GM12878 (cell line): ENCODE data around the gene GABRB2.

ENCODE experiments used
- CEBPB ChIP-seq, 2 experiments: fragments of 150-350 bp in 1 of 2; IDR thresholded peaks; 2 replicates each; pipeline ENCODE4 v1.6.1; 2012 to 2014; ENCODE audit warnings: low read depth in 2 of 2, low read length in 2 of 2, borderline replicate concordance in 1 of 2, inconsistent platforms in 1 of 2
- CTCF ChIP-seq, 3 experiments: IDR thresholded peaks in 2 of 3; conservative IDR thresholded peaks in 1 of 3; 2 replicates each; pipeline ENCODE4 v1.5.1; 2011; ENCODE audit warnings: low read depth in 3 of 3, low read length in 3 of 3, mild to moderate bottlenecking in 3 of 3, control low read depth in 2 of 3, moderate library complexity in 2 of 3, inconsistent platforms in 1 of 3, mixed read lengths in 1 of 3; ENCODE audit not compliant: control insufficient read depth in 2 of 3, insufficient read depth in 1 of 3; ENCODE audit errors: extremely low read depth in 1 of 3
- IRF4 ChIP-seq: IDR thresholded peaks from 2 replicates; pipeline ENCODE4 v1.6.1; 2011; ENCODE audit warnings: low read depth, low read length
- TAF1 ChIP-seq: IDR thresholded peaks from 2 replicates; pipeline ENCODE4 v1.6.1; 2011; ENCODE audit warnings: mild to moderate bottlenecking, low read depth, low read length, borderline replicate concordance
- TF ChIP-seq, protein P1 (sequence below): IDR thresholded peaks from 2 replicates; pipeline ENCODE4 v1.6.1; 2011; ENCODE audit warnings: borderline replicate concordance, low read depth, mild to moderate bottlenecking, moderate library complexity, mixed read lengths, low read length; ENCODE audit not compliant: insufficient read depth; ENCODE audit errors: extremely low read length
- TF ChIP-seq, protein P2 (sequence below): fragments of 450-650 bp; formaldehyde crosslinking; IDR thresholded peaks from 2 replicates; pipeline ENCODE4 v1.5.0; 2022; ENCODE audit warnings: mild to moderate bottlenecking, missing genetic modification characterization

DNA sequence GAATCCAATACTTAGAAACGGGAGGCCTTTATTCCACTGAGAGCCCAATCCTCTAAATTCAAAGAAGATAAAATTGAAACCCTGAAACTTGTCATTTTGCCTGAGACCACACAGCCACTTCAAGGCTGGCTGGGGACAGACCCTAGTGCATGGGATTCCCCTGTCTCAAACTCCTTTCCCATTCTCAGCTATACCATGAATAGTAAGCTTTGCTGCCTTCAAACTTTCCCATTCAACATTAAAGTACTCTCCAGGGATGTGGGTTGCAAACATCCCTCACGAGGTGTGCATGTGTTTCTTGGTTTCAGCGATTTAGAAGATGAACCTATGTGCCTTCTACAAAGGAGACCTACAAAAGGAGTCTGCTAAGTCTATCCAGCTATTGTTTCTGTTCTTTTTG, 64.6 kb downstream of the GABRB2 start:
- no peak for TF ChIP-seq TAF1
- TF ChIP-seq, protein P1, sequence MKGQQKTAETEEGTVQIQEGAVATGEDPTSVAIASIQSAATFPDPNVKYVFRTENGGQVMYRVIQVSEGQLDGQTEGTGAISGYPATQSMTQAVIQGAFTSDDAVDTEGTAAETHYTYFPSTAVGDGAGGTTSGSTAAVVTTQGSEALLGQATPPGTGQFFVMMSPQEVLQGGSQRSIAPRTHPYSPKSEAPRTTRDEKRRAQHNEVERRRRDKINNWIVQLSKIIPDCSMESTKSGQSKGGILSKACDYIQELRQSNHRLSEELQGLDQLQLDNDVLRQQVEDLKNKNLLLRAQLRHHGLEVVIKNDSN, result no peak
- TF ChIP-seq, protein P2, sequence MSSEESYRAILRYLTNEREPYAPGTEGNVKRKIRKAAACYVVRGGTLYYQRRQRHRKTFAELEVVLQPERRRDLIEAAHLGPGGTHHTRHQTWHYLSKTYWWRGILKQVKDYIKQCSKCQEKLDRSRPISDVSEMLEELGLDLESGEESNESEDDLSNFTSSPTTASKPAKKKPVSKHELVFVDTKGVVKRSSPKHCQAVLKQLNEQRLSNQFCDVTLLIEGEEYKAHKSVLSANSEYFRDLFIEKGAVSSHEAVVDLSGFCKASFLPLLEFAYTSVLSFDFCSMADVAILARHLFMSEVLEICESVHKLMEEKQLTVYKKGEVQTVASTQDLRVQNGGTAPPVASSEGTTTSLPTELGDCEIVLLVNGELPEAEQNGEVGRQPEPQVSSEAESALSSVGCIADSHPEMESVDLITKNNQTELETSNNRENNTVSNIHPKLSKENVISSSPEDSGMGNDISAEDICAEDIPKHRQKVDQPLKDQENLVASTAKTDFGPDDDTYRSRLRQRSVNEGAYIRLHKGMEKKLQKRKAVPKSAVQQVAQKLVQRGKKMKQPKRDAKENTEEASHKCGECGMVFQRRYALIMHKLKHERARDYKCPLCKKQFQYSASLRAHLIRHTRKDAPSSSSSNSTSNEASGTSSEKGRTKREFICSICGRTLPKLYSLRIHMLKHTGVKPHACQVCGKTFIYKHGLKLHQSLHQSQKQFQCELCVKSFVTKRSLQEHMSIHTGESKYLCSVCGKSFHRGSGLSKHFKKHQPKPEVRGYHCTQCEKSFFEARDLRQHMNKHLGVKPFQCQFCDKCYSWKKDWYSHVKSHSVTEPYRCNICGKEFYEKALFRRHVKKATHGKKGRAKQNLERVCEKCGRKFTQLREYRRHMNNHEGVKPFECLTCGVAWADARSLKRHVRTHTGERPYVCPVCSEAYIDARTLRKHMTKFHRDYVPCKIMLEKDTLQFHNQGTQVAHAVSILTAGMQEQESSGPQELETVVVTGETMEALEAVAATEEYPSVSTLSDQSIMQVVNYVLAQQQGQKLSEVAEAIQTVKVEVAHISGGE (CRISPR knock-in tag), result no peak
- TF ChIP-seq CTCF (IDR thresholded peaks at IDR 0.05 in 2 of 3, conservative IDR thresholded peaks at IDR 0.05 in 1 of 3; ENCODE audit: control insufficient read depth in 2 of 3, extremely low read depth in 1 of 3, insufficient read depth in 1 of 3, low read depth in 3 of 3, low read length in 3 of 3), result no peak
- TF ChIP-seq IRF4, result no peak
- TF ChIP-seq CEBPB (IDR thresholded peaks at IDR 0.05; ENCODE audit: borderline replicate concordance in 1 of 2, low read depth in 2 of 2, low read length in 2 of 2), result no peak
